UCSD-AML1 (cell line): ENCODE data around the gene CXCL16.
"Not testable (repeated sequence)": the region's sequence is repeated elsewhere in the genome, so short reads cannot be mapped to it uniquely, and the experiment has no call there.

Experiments used
- DNase-seq: peaks from one replicate; lab custom pipeline; 2025; ENCODE audit not compliant: unreplicated experiment; lab: John Stamatoyannopoulos, UW

CXCL16 gene

GRCh38 chr17:4701116-4701515, 38.6 kb downstream of the CXCL16 start:
- DNase-seq = no peak

GRCh38 chr17:4699401-4700056, 40.2 kb downstream of the CXCL16 start:
- not testable (repeated sequence) for DNase-seq

- DNase-seq = no peak
Observed at GRCh38 chr17:4696437-4696805, 43.3 kb downstream of the CXCL16 start.

GRCh38 chr17:4693416-4693815, 46.3 kb downstream of the CXCL16 start:
- DNase-seq = no peak

- DNase-seq = no peak
Observed at GRCh38 chr17:4691686-4692085, 48.0 kb downstream of the CXCL16 start.

- no peak for DNase-seq
Observed at GRCh38 chr17:4690745-4691144, 49.0 kb downstream of the CXCL16 start.

GRCh38 chr17:4689872-4690271, 49.9 kb downstream of the CXCL16 start:
- DNase-seq = not testable (repeated sequence)

GRCh38 chr17:4683739-4684138, 56.0 kb downstream of the CXCL16 start:
- not testable (repeated sequence) for DNase-seq
